OCI-LY7 (cell line): Measurements from ENCODE around the gene BRMS1. TPM values are rescaled to one million over a fixed set of nuclear protein-coding genes. Genes with fewer than 3 reads are reported as not detected.

Source experiments
- BruUV-seq: library from RNA; stranded (reverse); fragments of 400-500 nt; replicated peaks from 2 replicates; lab custom pipeline; 2021; lab: Mats Ljungman, UMichigan
- CTCF ChIA-PET: fragments of 300-600 bp; sonication (Branson Sonifier 250); formaldehyde crosslinking; loops from one replicate; lab custom pipeline; 2022; ENCODE audit warnings: antibody characterized with exemption; ENCODE audit not compliant: unreplicated experiment; lab: Charles Lee
- POLR2A ChIA-PET: fragments of 300-600 bp; sonication (Branson Sonifier 250); formaldehyde crosslinking; loops from one replicate; lab custom pipeline; 2022; ENCODE audit warnings: antibody characterized with exemption; lab: Charles Lee
- DNase-seq: peaks from one replicate; pipeline ENCODE4 v3.0.0-alpha.2; 2015; ENCODE audit warnings: low spot score
- H2AFZ ChIP-seq: fragments of 200-600 bp; sonication (generic), shearing (Covaris generic); 2 replicates; pipeline ENCODE4 v1.6.1; 2014; ENCODE audit warnings: mild to moderate bottlenecking, antibody characterized with exemption, low read length, moderate library complexity
- H3K27ac ChIP-seq: fragments of 200-600 bp; sonication (generic); 2 replicates; pipeline ENCODE4 v1.5.1; 2014; ENCODE audit warnings: mixed run types, low read depth, mild to moderate bottlenecking, moderate library complexity, low read length, inconsistent platforms; ENCODE audit not compliant: poor library complexity, severe bottlenecking
- H3K36me3 ChIP-seq: fragments of 200-600 bp; sonication (generic); 2 replicates; pipeline ENCODE4 v1.6.1; 2014; ENCODE audit warnings: mild to moderate bottlenecking, antibody characterized with exemption, low read length, moderate library complexity, mixed read lengths; ENCODE audit not compliant: insufficient read depth
- H3K4me1 ChIP-seq: fragments of 200-600 bp; sonication (generic); 2 replicates; pipeline ENCODE4 v1.5.1; 2014; ENCODE audit warnings: mild to moderate bottlenecking, low read length; ENCODE audit not compliant: insufficient read depth, poor library complexity, severe bottlenecking
- H3K4me2 ChIP-seq: fragments of 200-600 bp; sonication (generic); 2 replicates; pipeline ENCODE4 v1.6.1; 2014; ENCODE audit warnings: mild to moderate bottlenecking, low read length
- H3K4me3 ChIP-seq: fragments of 200-600 bp; sonication (generic); 2 replicates; pipeline ENCODE4 v1.5.1; 2014; ENCODE audit warnings: mild to moderate bottlenecking, low read depth, low read length; ENCODE audit not compliant: poor library complexity, severe bottlenecking
- H3K79me2 ChIP-seq: fragments of 200-600 bp; sonication (generic); 2 replicates; pipeline ENCODE4 v1.6.1; 2016; ENCODE audit warnings: low read depth, mild to moderate bottlenecking, low read length, moderate library complexity, mixed read lengths; ENCODE audit not compliant: insufficient read depth
- H3K9me2 ChIP-seq: fragments of 200-600 bp; sonication (generic); 2 replicates; pipeline ENCODE4 v1.6.1; 2016; ENCODE audit warnings: mild to moderate bottlenecking, low read length, mixed read lengths; ENCODE audit not compliant: insufficient read depth
- H3K9me3 ChIP-seq: fragments of 200-600 bp; sonication (generic); 2 replicates; pipeline ENCODE4 v1.6.1; 2014; ENCODE audit warnings: mild to moderate bottlenecking, mixed run types, low read length, mixed read lengths
- H4K20me1 ChIP-seq: fragments of 200-600 bp; sonication (generic); 2 replicates; pipeline ENCODE4 v1.6.1; 2014; ENCODE audit warnings: mild to moderate bottlenecking, antibody characterized with exemption, low read length, moderate library complexity, mixed read lengths; ENCODE audit not compliant: insufficient read depth
- EZH2phosphoT487 ChIP-seq: fragments of 200-600 bp; sonication (generic); IDR thresholded peaks from 2 replicates; pipeline ENCODE4 v1.6.1; 2018; ENCODE audit warnings: low read depth, borderline replicate concordance, mild to moderate bottlenecking, mixed run types, antibody characterized with exemption, low read length, moderate library complexity, mixed read lengths
- intact Hi-C: fragments of 100-400 bp; cut with micrococcal nuclease; formaldehyde crosslinking; loops from one replicate; pipeline ENCODE4 v1.10.0; 2022; ENCODE audit not compliant: unreplicated experiment
- total RNA-seq, 2 experiments: library from RNA; depleted of rRNA in 1 of 2; stranded (reverse); fragments of >200 nt in 1 of 2; shearing (Covaris generic) in 1 of 2; gene quantifications; 2 replicates each; pipeline ENCODE4 v1.2.3, GENCODE V29; 2014 to 2022
- TF ChIP-seq, protein P1 (sequence below): fragments of 200-600 bp; sonication (generic); conservative IDR thresholded peaks from 2 replicates; pipeline ENCODE4 v1.5.1; 2014; ENCODE audit warnings: mild to moderate bottlenecking, antibody characterized with exemption, low read length, moderate library complexity, mixed read lengths

Gene BRMS1
- total RNA-seq, 2 experiments from 2014 or later, result 43.1 to 43.8 TPM

DNA sequence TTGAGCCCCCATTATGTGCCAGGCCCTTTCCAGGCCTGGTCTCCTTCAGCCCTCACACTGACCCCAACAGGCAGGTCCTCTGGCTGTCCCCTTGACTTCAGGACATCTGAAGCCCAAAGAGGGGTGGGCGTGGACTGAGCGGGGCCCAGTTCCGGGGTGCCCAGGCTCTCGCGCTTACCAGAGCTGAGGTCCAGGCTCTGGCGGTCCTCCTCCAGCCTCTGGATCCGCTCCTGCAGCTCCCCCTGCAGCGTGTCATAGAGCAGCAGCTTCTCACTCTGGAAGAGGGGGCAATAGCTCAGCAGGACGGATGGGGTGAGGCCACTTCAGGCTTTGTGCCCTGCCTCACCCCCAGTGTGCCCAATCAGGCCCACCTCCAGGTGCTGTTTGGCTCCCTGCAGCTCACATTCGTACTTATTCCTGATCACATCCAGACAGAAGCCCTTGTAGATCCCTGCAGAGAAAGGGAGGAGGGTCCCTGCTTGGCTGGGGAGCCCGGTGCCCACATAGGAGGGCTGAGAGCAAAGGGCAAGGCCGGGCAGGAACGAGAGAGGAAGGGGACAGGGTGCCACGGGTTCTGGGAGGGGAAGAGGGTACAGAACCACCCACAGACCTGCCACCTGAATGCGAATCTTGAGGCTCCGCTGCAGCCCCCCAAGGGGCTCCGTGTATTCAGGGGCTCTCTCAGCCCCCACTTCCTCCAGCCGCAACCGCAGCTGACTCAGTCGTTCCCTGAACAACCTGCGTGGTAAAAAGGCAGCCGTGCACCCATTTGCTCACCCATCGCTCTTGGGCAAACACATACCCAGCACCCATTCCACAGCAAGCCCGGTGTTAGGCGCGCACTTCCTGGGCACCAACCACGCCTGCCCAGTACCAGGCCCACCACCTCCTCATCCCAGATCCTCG is 4.1 kb downstream of the BRMS1 start:
- Histone ChIP-seq H3K27ac (no peak overlapping the region), H3K36me3 (peaks cover 51% of the 10 kb centered on the region), H3K4me2 (no peak overlapping the region), H2AFZ (no peak overlapping the region), H3K4me1 (peaks cover 31% of the 10 kb centered on the region), H3K9me3 (no peaks in the 10 kb centered on the region), H3K4me3 (no peak overlapping the region), H3K79me2 (peaks cover 15% of the 10 kb centered on the region), H3K9me2 (no peaks in the 10 kb centered on the region), H4K20me1 (peaks cover 4% of the 10 kb centered on the region; the same call in 1 of the 2 replicates)
- BruUV-seq, result no TSS peak
- TF ChIP-seq, protein P1, sequence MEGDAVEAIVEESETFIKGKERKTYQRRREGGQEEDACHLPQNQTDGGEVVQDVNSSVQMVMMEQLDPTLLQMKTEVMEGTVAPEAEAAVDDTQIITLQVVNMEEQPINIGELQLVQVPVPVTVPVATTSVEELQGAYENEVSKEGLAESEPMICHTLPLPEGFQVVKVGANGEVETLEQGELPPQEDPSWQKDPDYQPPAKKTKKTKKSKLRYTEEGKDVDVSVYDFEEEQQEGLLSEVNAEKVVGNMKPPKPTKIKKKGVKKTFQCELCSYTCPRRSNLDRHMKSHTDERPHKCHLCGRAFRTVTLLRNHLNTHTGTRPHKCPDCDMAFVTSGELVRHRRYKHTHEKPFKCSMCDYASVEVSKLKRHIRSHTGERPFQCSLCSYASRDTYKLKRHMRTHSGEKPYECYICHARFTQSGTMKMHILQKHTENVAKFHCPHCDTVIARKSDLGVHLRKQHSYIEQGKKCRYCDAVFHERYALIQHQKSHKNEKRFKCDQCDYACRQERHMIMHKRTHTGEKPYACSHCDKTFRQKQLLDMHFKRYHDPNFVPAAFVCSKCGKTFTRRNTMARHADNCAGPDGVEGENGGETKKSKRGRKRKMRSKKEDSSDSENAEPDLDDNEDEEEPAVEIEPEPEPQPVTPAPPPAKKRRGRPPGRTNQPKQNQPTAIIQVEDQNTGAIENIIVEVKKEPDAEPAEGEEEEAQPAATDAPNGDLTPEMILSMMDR, result no peak
- TF ChIP-seq EZH2phosphoT487, result no peak
- ChIA-PET CTCF (no interaction called here), POLR2A (no interaction called here)
- intact Hi-C loops, result no loop called here
- DNase-seq, result no peak

DNA sequence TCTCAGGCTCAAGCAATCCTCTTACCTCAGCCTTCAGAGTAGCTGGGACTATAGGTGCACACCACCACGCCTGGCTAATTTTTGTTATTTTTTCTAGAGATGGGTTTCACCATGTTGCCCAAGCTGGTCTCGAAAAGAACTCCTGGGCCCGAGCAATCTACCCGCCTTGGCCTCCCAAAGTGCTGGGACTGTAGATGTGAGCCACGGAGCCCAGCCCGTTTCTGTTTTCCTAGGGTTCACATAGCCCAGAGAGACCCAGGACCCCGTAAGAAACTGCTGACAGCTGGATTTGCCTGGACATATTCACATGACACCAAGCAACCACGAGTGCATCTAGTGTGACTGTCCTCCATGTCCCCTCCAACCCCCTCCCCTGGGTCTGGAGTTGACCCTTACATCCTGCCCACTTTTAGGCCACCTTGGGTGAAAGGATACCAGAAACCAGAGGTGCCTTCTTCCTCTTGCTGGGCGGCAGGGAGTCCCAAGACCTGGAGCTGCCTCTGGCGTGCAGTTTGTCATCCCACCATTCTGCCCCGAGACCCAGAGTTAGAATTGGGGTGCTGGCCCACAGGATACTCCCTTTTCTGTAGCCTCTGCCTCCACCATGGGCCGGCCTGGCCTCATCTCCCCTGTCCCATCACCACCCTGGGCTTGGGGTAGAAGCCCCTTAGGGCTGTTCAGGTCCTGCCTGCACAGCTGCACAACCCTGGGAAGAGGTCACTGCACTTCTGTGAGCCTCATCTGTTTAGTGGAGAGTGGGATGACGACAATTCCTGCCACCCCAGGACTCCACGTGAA is 5.0 kb downstream of the BRMS1 start:
- Histone ChIP-seq H3K4me3 (no peak overlapping the region), H3K9me3 (no peaks in the 10 kb centered on the region), H3K9me2 (no peaks in the 10 kb centered on the region), H3K36me3 (peaks cover 51% of the 10 kb centered on the region), H3K79me2 (peaks cover 15% of the 10 kb centered on the region), H3K4me2 (no peak overlapping the region), H4K20me1 (peaks cover 4% of the 10 kb centered on the region; the same call in 1 of the 2 replicates), H3K27ac (no peak overlapping the region), H3K4me1 (peaks cover 24% of the 10 kb centered on the region), H2AFZ (no peak overlapping the region)
- CTCF ChIA-PET, result no interaction called here
- POLR2A ChIA-PET, result no interaction called here
- intact Hi-C loops, result no loop called here
- DNase-seq, result no peak
- TF ChIP-seq, protein P1, result no peak
- TF ChIP-seq EZH2phosphoT487, result no peak
- BruUV-seq, result no TSS peak
